Esophagus squamous epithelium (tissue), 5 donors: Measurements from ENCODE around the gene LUC7L. TPM values are rescaled to one million over a fixed set of nuclear protein-coding genes. Genes with fewer than 3 reads are reported as not detected.

Experiments
- DNase-seq: peaks from one replicate; lab custom pipeline; 2025; lab: John Stamatoyannopoulos, UW
- H3K27ac ChIP-seq, 4 donors: fragments of 200-600 bp; sonication (generic); one replicate each; pipeline ENCODE4 v1.5.1; 2016 to 2019; ENCODE audit warnings: mild to moderate bottlenecking in 1 of 4
- H3K27me3 ChIP-seq, 4 donors: fragments of 200-600 bp; sonication (generic); 1 replicate in 3 of 4; 2 replicates in 1 of 4; pipeline versions ENCODE4 v1.5.1 to v1.6.0; 2017 to 2021; ENCODE audit warnings: antibody characterized with exemption in 1 of 4
- H3K36me3 ChIP-seq, 3 donors: fragments of 200-600 bp; sonication (generic); one replicate each; pipeline ENCODE4 v1.5.1; 2016 to 2019
- H3K4me1 ChIP-seq, 3 donors: fragments of 200-600 bp; sonication (generic); one replicate each; pipeline ENCODE4 v1.5.1; 2017 to 2019
- H3K4me3 ChIP-seq, 4 donors: fragments of 200-600 bp; sonication (generic); 1 replicate in 3 of 4; 2 replicates in 1 of 4; pipeline ENCODE4 v1.5.1; 2016 to 2019; ENCODE audit warnings: mild to moderate bottlenecking in 2 of 4, moderate library complexity in 1 of 4
- H3K9me3 ChIP-seq, 3 donors: fragments of 200-600 bp; sonication (generic); one replicate each; pipeline ENCODE4 v1.5.1; 2016 to 2019
- CTCF ChIP-seq, 6 experiments: fragments of 450-650 bp in 4 of 6; fragments of 200-600 bp in 2 of 6; sonication (generic) in 2 of 6; IDR thresholded peaks; one replicate each; pipeline ENCODE4 v1.5.1; 2016 to 2019; ENCODE audit warnings: antibody characterized with exemption in 6 of 6, mild to moderate bottlenecking in 4 of 6, moderate library complexity in 4 of 6
- POLR2A ChIP-seq, 4 donors: fragments of 450-650 bp; IDR thresholded peaks; one replicate each; pipeline ENCODE4 v1.6.1; 2017; ENCODE audit warnings: antibody characterized with exemption in 4 of 4, mild to moderate bottlenecking in 4 of 4, moderate library complexity in 3 of 4
- WGBS, 2 donors: methylation state at CpG; one replicate each; pipeline ENCODE4 v1.1.5; 2018; 5-methylcytosine and 5-hydroxymethylcytosine counted together
- intact Hi-C: fragments of 100-400 bp; cut with DNase I; formaldehyde crosslinking; loops from one replicate; pipeline ENCODE4 v1.15.0; 2022
- total RNA-seq, 4 donors: library from RNA; depleted of rRNA; stranded (reverse); fragments of >200 nt; gene quantifications; one replicate each; pipeline ENCODE4 v1.1.0, GENCODE V29; 2016
- donor health status: DM: yes; HTN: yes; CAD: no.

Gene LUC7L
- 10 to 100 TPM; 33.5 to 74.2 (median 46.5) TPM for total RNA-seq

GRCh38 chr16:228852-229730 lies at the start of gene LUC7L:
Gene LUC7L (minus strand): TSS chr16:229449. CDS start chr16:229339, 110 bp downstream.
- WGBS, 2 donors = 4 to 8% methylated on average over 10 to 26 of the region's 88 CpGs
- intact Hi-C loops = no loop called here
- H3K27me3 ChIP-seq = no peaks in the 10 kb centered on the region

GRCh38 chr16:278863-279366 lies 49.7 kb upstream of the LUC7L start:
- Histone ChIP-seq H3K4me3 (no peak overlapping the region), H3K27me3 (peaks cover 6 to 84% (median 11%) of the 10 kb centered on the region in 4 donors), H3K4me1 (peaks cover 18 to 57% (median 34%) of the 10 kb centered on the region in 3 donors), H3K9me3 (no peaks in the 10 kb centered on the region), H3K36me3 (no peaks in the 10 kb centered on the region), H3K27ac (no peak overlapping the region)
- 24 to 30% methylated on average over 5 of the region's 6 CpGs for WGBS, 2 donors
- DNase-seq = no peak
- intact Hi-C loops = no loop called here
- no peak for TF ChIP-seq CTCF (IDR thresholded peaks at IDR 0.05)
- TF ChIP-seq POLR2A (IDR thresholded peaks at IDR 0.05) = no peak

More at GRCh38 chr16:228852-229730, at the start of gene LUC7L:
- H3K27ac ChIP-seq = peak within 1 kb of the TSS; percentile 94 to 99 (median 96)
- DNase-seq = no peak
- H3K9me3 ChIP-seq = no peaks in the 10 kb centered on the region
- peaks cover 6 to 29% (median 16%) of the 10 kb centered on the region in 3 donors for H3K4me1 ChIP-seq
- TF ChIP-seq CTCF (IDR thresholded peaks at IDR 0.05) (peak in 1 of 6 experiments; percentile 8), POLR2A (IDR thresholded peaks at IDR 0.05) (peak in 3 of 4 donors; percentile 31 to 95 (median 81))
- peak within 1 kb of the TSS; percentile 78 to 98 (median 83) for H3K4me3 ChIP-seq
- peaks cover 0 to 39% (median 25%) of the 10 kb centered on the region in 3 donors for H3K36me3 ChIP-seq

GRCh38 chr16:276426-277077 lies 47.3 kb upstream of the LUC7L start:
- 92% methylated on average over 7 to 12 of the region's 20 CpGs for WGBS, 2 donors
- no peak for TF ChIP-seq CTCF (IDR thresholded peaks at IDR 0.05)
- TF ChIP-seq POLR2A (IDR thresholded peaks at IDR 0.05) = no peak
- Histone ChIP-seq H3K27me3 (peaks cover 6 to 77% (median 11%) of the 10 kb centered on the region in 4 donors), H3K27ac (peak overlapping the region in 1 of 4 donors; percentile 28), H3K36me3 (no peaks in the 10 kb centered on the region), H3K9me3 (no peaks in the 10 kb centered on the region), H3K4me3 (peak overlapping the region in 2 of 4 donors; percentile 52 to 65), H3K4me1 (peaks cover 18 to 62% (median 34%) of the 10 kb centered on the region in 3 donors)
- intact Hi-C loops = no loop called here
- no peak for DNase-seq

- 0% methylated on average over 11 of the region's 56 CpGs; no CpG with 5 or more reads in 1 of the 2 donors for whole genome bisulfite sequencing, 2 donors
- intact Hi-C loops = no loop called here
- Histone ChIP-seq H3K27ac (peak within 1 kb of the TSS in 2 of 4 donors; percentile 28 to 46), H3K27me3 (peaks cover under 1 to 72% (median 4%) of the 10 kb centered on the region in 4 donors), H3K4me3 (peak within 1 kb of the TSS; percentile 28 to 65 (median 46)), H3K9me3 (no peaks in the 10 kb centered on the region), H3K36me3 (no peaks in the 10 kb centered on the region), H3K4me1 (peaks cover 14 to 55% (median 31%) of the 10 kb centered on the region in 3 donors)
- no peak for DNase-seq
- no peak for TF ChIP-seq CTCF (IDR thresholded peaks at IDR 0.05)
- no peak for TF ChIP-seq POLR2A (IDR thresholded peaks at IDR 0.05)
These were observed 46.6 kb upstream of the LUC7L start, which contains the start of gene RGS11 for GRCh38 chr16:275786-276232. Gene RGS11 (minus strand): TSS chr16:275944. CDS start chr16:275911, 33 bp downstream.
